Left cardiac atrium (tissue), 4 donors: ENCODE results near the gene RRP1. TPM values are rescaled to one million over a fixed set of nuclear protein-coding genes. Genes with fewer than 3 reads are reported as not detected.
"Not testable (repeated sequence)": the region's sequence is repeated elsewhere in the genome, so short reads cannot be mapped to it uniquely, and the experiment has no call there.

Experiments
- ATAC-seq, 2 donors: fragments of 200-7000 bp; cut with Tn5 transposase; one replicate each; pipeline ENCODE4 v1.9.1; 2020; ENCODE audit warnings: mild to moderate bottlenecking in 2 of 2, moderate library complexity in 2 of 2
- DNase-seq: peaks from one replicate; pipeline ENCODE4 v3.0.0-alpha.2; 2020
- intact Hi-C, 2 donors: fragments of 100-400 bp; cut with DNase I; formaldehyde crosslinking; loops; one replicate each; pipeline versions ENCODE4 v1.14.1 to v1.15.1; 2022 to 2023
- total RNA-seq, 2 donors: library from RNA; stranded (reverse); fragmentation: NEBNext Ultra II Directional; extraction: Animal tissue kit (Norgen Biotek cat#: 25700); gene quantifications; one replicate each; pipeline ENCODE4 v1.2.1, GENCODE V29; 2021
- donor health status: DM: no; HTN: yes; CAD: no.
- donor health status: DM: no; HTN: yes; CAD: no; lungs with severe emphysema.
- donor health status: DM: yes; HTN: yes; CAD: no.
- donor health status: Dilated cardiomyopathy.

The RRP1 gene
- total RNA-seq, 2 donors from 2014 or later, result 10.6 to 14.9 TPM

GRCh38 chr21:43810505-43811261, 21.3 kb downstream of the RRP1 start:
- DNase-seq (peak; percentile 86), ATAC-seq (peak; percentile 71 to 75)
- intact Hi-C loops, result loop anchor here (5.0 to 10.0 kb wide), 3 partner anchors 54 to 154 kb away; partner anchors contain the start of gene AGPAT3 (in 1 of the 2)

- ATAC-seq (no peak), DNase-seq (no peak)
- intact Hi-C loops, result loop anchor here (5.0 to 10.0 kb wide), 3 partner anchors 53 to 153 kb away; partner anchors contain the start of gene AGPAT3 (in 1 of the 2)
These were observed 22.1 kb downstream of the RRP1 start for GRCh38 chr21:43811262-43812105.

- intact Hi-C loops, result loop anchor here (5.0 to 10.0 kb wide), 3 partner anchors 53 to 153 kb away; partner anchors contain the start of gene AGPAT3 (in 1 of the 2)
- DNase-seq (peak; percentile 47), ATAC-seq (peak; percentile 14 to 21)
These were observed 22.9 kb downstream of the RRP1 start for GRCh38 chr21:43812139-43812821.

- no peak for ATAC-seq
- intact Hi-C loops, result loop anchor here (5.0 to 10.0 kb wide), 3 partner anchors 52 to 152 kb away; partner anchors contain the start of gene AGPAT3 (in 1 of the 2)
These were observed 23.7 kb downstream of the RRP1 start for GRCh38 chr21:43812957-43813655.

GRCh38 chr21:43813656-43813980, 24.2 kb downstream of the RRP1 start:
- intact Hi-C loops, result loop anchor here (5.0 to 10.0 kb wide), 3 partner anchors 51 to 151 kb away; partner anchors contain the start of gene AGPAT3 (in 1 of the 2)
- DNase-seq (no peak), ATAC-seq (no peak)

More at GRCh38 chr21:43812957-43813655, 23.7 kb downstream of the RRP1 start:
- DNase-seq, result no peak

- ATAC-seq (no peak), DNase-seq (no peak)
- intact Hi-C loops, result loop anchor here (5.0 to 10.0 kb wide), 3 partner anchors 50 to 150 kb away; partner anchors contain the start of gene AGPAT3 (in 1 of the 2)
These were observed 25.1 kb downstream of the RRP1 start for GRCh38 chr21:43814215-43815106.

- intact Hi-C loops, result loop anchor here (10.0 kb wide), 2 partner anchors 50 to 150 kb away; partner anchors contain the start of gene AGPAT3 (in 1 of the 2)
- ATAC-seq (no peak), DNase-seq (no peak)
These were observed 25.8 kb downstream of the RRP1 start for GRCh38 chr21:43815107-43815613.

GRCh38 chr21:43815991-43816390, 26.6 kb downstream of the RRP1 start:
- no peak for ATAC-seq
- intact Hi-C loops, result loop anchor here (10.0 kb wide), 2 partner anchors 49 to 149 kb away; partner anchors contain the start of gene AGPAT3 (in 1 of the 2)
- DNase-seq, result peak; percentile 17

- DNase-seq (peak; percentile 16), ATAC-seq (no peak)
- intact Hi-C loops, result loop anchor here (10.0 kb wide), 2 partner anchors 48 to 148 kb away; partner anchors contain the start of gene AGPAT3 (in 1 of the 2)
These were observed 27.3 kb downstream of the RRP1 start for GRCh38 chr21:43816611-43817071.

GRCh38 chr21:43817157-43818086, 28.0 kb downstream of the RRP1 start:
- intact Hi-C loops, result loop anchor here (10.0 kb wide), 2 partner anchors 47 to 147 kb away; partner anchors contain the start of gene AGPAT3 (in 1 of the 2)
- ATAC-seq (no peak), DNase-seq (peak; percentile 18)

- DNase-seq, result no peak
- intact Hi-C loops, result loop anchor here (10.0 kb wide), 2 partner anchors 46 to 146 kb away; partner anchors contain the start of gene AGPAT3 (in 1 of the 2)
These were observed 29.3 kb downstream of the RRP1 start for GRCh38 chr21:43818685-43819084.

GRCh38 chr21:43819511-43820405, 30.4 kb downstream of the RRP1 start:
- intact Hi-C loops, result loop anchor here (10.0 kb wide), 2 partner anchors 45 to 145 kb away; partner anchors contain the start of gene AGPAT3 (in 1 of the 2)
- no peak for DNase-seq
- no peak for ATAC-seq

More at GRCh38 chr21:43818685-43819084, 29.3 kb downstream of the RRP1 start:
- no peak for ATAC-seq

GRCh38 chr21:43820466-43820865, 31.1 kb downstream of the RRP1 start:
- no peak for ATAC-seq
- intact Hi-C loops, result no loop called here
- no peak for DNase-seq

GRCh38 chr21:43822166-43822565, 32.8 kb downstream of the RRP1 start:
- ATAC-seq, intact Hi-C loops, DNase-seq: not testable (repeated sequence)
